Fibroblast of gingiva (primary cell): Measurements from ENCODE around the gene ARHGEF16.

Experiments used
- DNase-seq: peaks from one replicate; pipeline ENCODE4 v3.0.0-alpha.2; 2011; ENCODE audit warnings: low read depth

Gene ARHGEF16

GRCh38 chr1:3456964-3457909, 2.8 kb downstream of the ARHGEF16 start:
- no peak for DNase-seq

- DNase-seq, result no peak
Measured at GRCh38 chr1:3457910-3458883, 3.7 kb downstream of the ARHGEF16 start.

GRCh38 chr1:3459051-3459908, 4.8 kb downstream of the ARHGEF16 start:
- no peak for DNase-seq

- no peak for DNase-seq
Measured at GRCh38 chr1:3459940-3460671, 5.6 kb downstream of the ARHGEF16 start.

GRCh38 chr1:3460672-3461131, 6.2 kb downstream of the ARHGEF16 start:
- no peak for DNase-seq

GRCh38 chr1:3461238-3461933, 6.9 kb downstream of the ARHGEF16 start:
- DNase-seq, result no peak

GRCh38 chr1:3461934-3462275, 7.4 kb downstream of the ARHGEF16 start:
- DNase-seq, result no peak

GRCh38 chr1:3462356-3463012, 8.0 kb downstream of the ARHGEF16 start:
- no peak for DNase-seq

- DNase-seq, result no peak
Measured at GRCh38 chr1:3463013-3463385, 8.5 kb downstream of the ARHGEF16 start.

GRCh38 chr1:3463408-3463863, 9.0 kb downstream of the ARHGEF16 start:
- DNase-seq, result no peak

GRCh38 chr1:3463891-3464648, 9.6 kb downstream of the ARHGEF16 start:
- DNase-seq, result no peak

- no peak for DNase-seq
Measured at GRCh38 chr1:3464649-3465025, 10.2 kb downstream of the ARHGEF16 start.

GRCh38 chr1:3465091-3465934, 10.8 kb downstream of the ARHGEF16 start:
- DNase-seq, result no peak

GRCh38 chr1:3465935-3466321, 11.5 kb downstream of the ARHGEF16 start:
- DNase-seq, result no peak

- no peak for DNase-seq
Measured at GRCh38 chr1:3466366-3467075, 12.1 kb downstream of the ARHGEF16 start.

GRCh38 chr1:3467096-3468036, 12.9 kb downstream of the ARHGEF16 start:
- DNase-seq, result no peak
